GM21423 (cell line): ENCODE measurements around the gene BRD3.
"Not testable (repeated sequence)": the region's sequence is repeated elsewhere in the genome, so short reads cannot be mapped to it uniquely, and the experiment has no call there.

Source experiments
- ATAC-seq: cut with Tn5 transposase; IDR thresholded peaks from one replicate; pipeline ENCODE4 v1.9.1; 2021; ENCODE audit warnings: mild to moderate bottlenecking, moderate library complexity; ENCODE audit not compliant: unreplicated experiment

BRD3 gene

GRCh38 chr9:133993635-133994253 lies 74.1 kb downstream of the BRD3 start:
- ATAC-seq = no peak

GRCh38 chr9:133992780-133993634 lies 74.8 kb downstream of the BRD3 start:
- peak; percentile 43 for ATAC-seq

- ATAC-seq = peak; percentile 41
Observed at GRCh38 chr9:133991964-133992779, 75.7 kb downstream of the BRD3 start, which contains the start of gene VAV2. Gene VAV2 (minus strand): TSS chr9:133992324. CDS start chr9:133992278, 46 bp downstream.

GRCh38 chr9:133991214-133991921 lies 76.5 kb downstream of the BRD3 start:
- ATAC-seq = peak; percentile 10

- ATAC-seq = no peak
Observed at GRCh38 chr9:133990366-133991213, 77.2 kb downstream of the BRD3 start.

GRCh38 chr9:133989625-133990365 lies 78.0 kb downstream of the BRD3 start:
- ATAC-seq = no peak

GRCh38 chr9:133988771-133989170 lies 79.1 kb downstream of the BRD3 start:
- ATAC-seq = not testable (repeated sequence)

- ATAC-seq = no peak
Observed at GRCh38 chr9:133987946-133988665, 79.7 kb downstream of the BRD3 start.

- ATAC-seq = no peak
Observed at GRCh38 chr9:133987446-133987788, 80.4 kb downstream of the BRD3 start.

GRCh38 chr9:133986774-133987445 lies 80.9 kb downstream of the BRD3 start:
- no peak for ATAC-seq

- ATAC-seq = no peak
Observed at GRCh38 chr9:133986061-133986460, 81.8 kb downstream of the BRD3 start.

GRCh38 chr9:133982971-133983720 lies 84.7 kb downstream of the BRD3 start:
- no peak for ATAC-seq

GRCh38 chr9:133981958-133982681 lies 85.7 kb downstream of the BRD3 start:
- no peak for ATAC-seq

GRCh38 chr9:133981589-133981957 lies 86.3 kb downstream of the BRD3 start:
- no peak for ATAC-seq

- ATAC-seq = no peak
Observed at GRCh38 chr9:133980864-133981588, 86.8 kb downstream of the BRD3 start.
